ENCODE measurements around the gene MYOZ3.

Gene MYOZ3

GRCh38 chr5:150641824-150642566, 19.1 kb upstream of the MYOZ3 start:
- in situ Hi-C loops (cut with MboI; ENCODE audit: low sequenced_read_pairs): no loop called here

GRCh38 chr5:150642567-150642927, 18.5 kb upstream of the MYOZ3 start:
- in situ Hi-C loops (cut with MboI; ENCODE audit: low sequenced_read_pairs): no loop called here

- in situ Hi-C loops (cut with MboI; ENCODE audit: low sequenced_read_pairs): no loop called here
Measured at GRCh38 chr5:150642991-150643710, 17.9 kb upstream of the MYOZ3 start.

GRCh38 chr5:150644058-150644457, 17.0 kb upstream of the MYOZ3 start:
- in situ Hi-C loops (cut with MboI; ENCODE audit: low sequenced_read_pairs): no loop called here

GRCh38 chr5:150644514-150644913, 16.5 kb upstream of the MYOZ3 start:
- in situ Hi-C loops (cut with MboI; ENCODE audit: low sequenced_read_pairs): no loop called here

GRCh38 chr5:150645070-150645700, 15.9 kb upstream of the MYOZ3 start:
- in situ Hi-C loops (cut with MboI; ENCODE audit: low sequenced_read_pairs): no loop called here

GRCh38 chr5:150647275-150648251, 13.5 kb upstream of the MYOZ3 start:
- in situ Hi-C loops (cut with MboI; ENCODE audit: low sequenced_read_pairs): no loop called here

GRCh38 chr5:150648294-150649107, 12.6 kb upstream of the MYOZ3 start:
- in situ Hi-C loops (cut with MboI; ENCODE audit: low sequenced_read_pairs): no loop called here

GRCh38 chr5:150649108-150650020, 11.7 kb upstream of the MYOZ3 start:
- in situ Hi-C loops (cut with MboI; ENCODE audit: low sequenced_read_pairs): no loop called here

- in situ Hi-C loops (cut with MboI; ENCODE audit: low sequenced_read_pairs): no loop called here
Measured at GRCh38 chr5:150650021-150651006, 10.7 kb upstream of the MYOZ3 start.

- in situ Hi-C loops (cut with MboI; ENCODE audit: low sequenced_read_pairs): no loop called here
Measured at GRCh38 chr5:150651382-150651781, 9.7 kb upstream of the MYOZ3 start.

GRCh38 chr5:150651924-150652671, 9.0 kb upstream of the MYOZ3 start:
- in situ Hi-C loops (cut with MboI; ENCODE audit: low sequenced_read_pairs): no loop called here

GRCh38 chr5:150653145-150653761, 7.8 kb upstream of the MYOZ3 start:
- in situ Hi-C loops (cut with MboI; ENCODE audit: low sequenced_read_pairs): no loop called here

- in situ Hi-C loops (cut with MboI; ENCODE audit: low sequenced_read_pairs): no loop called here
Measured at GRCh38 chr5:150653762-150654556, 7.1 kb upstream of the MYOZ3 start.

GRCh38 chr5:150655221-150655620, 5.8 kb upstream of the MYOZ3 start:
- in situ Hi-C loops (cut with MboI; ENCODE audit: low sequenced_read_pairs): no loop called here
